ENCODE results near the gene CELF5. TPM values are rescaled to one million over a fixed set of nuclear protein-coding genes. Genes with fewer than 3 reads are reported as not detected.
A peak's percentile ranks its signal among the peaks of the same experiment; 100 is the strongest.

CELF5 gene
- total and polyA plus RNA-seq, 7 donors = 0.06 TPM; not detected in 6

GRCh38 chr19:3206216-3206953 is 18.1 kb upstream of the CELF5 start:
- TF ChIP-seq CTCF (IDR thresholded peaks at IDR 0.05) = no peak

GRCh38 chr19:3207461-3208242 is 16.8 kb upstream of the CELF5 start:
- no peak overlapping the region for H3K4me3 ChIP-seq
- ATAC-seq (no peak), DNase-seq (no peak)
- H3K36me3 ChIP-seq (ENCODE audit: insufficient read depth in 1 of 2, low read depth in 1 of 2) = peaks cover 0 to 51% of the 10 kb centered on the region in 2 donors
- H3K4me1 ChIP-seq = no peaks in the 10 kb centered on the region
- no peak for TF ChIP-seq CTCF (IDR thresholded peaks at IDR 0.05)
- no peak overlapping the region for H3K27ac ChIP-seq
- no peaks in the 10 kb centered on the region for H3K27me3 ChIP-seq (ENCODE audit: insufficient read depth in 3 of 3, low read length in 2 of 3)
- intact Hi-C loops (cut with DNase I) = no loop called here
- 87 to 92% (median 90%) methylated on average over 37 to 43 of the region's 43 CpGs for WGBS, 3 donors
- H3K9me3 ChIP-seq = no peaks in the 10 kb centered on the region

More at GRCh38 chr19:3206216-3206953, 18.1 kb upstream of the CELF5 start:
- DNase-seq (no peak), ATAC-seq (no peak)
- Histone ChIP-seq H3K4me3 (no peak overlapping the region), H3K4me1 (no peaks in the 10 kb centered on the region), H3K27ac (no peak overlapping the region), H3K27me3 (ENCODE audit: insufficient read depth in 3 of 3, low read length in 2 of 3) (no peaks in the 10 kb centered on the region), H3K36me3 (ENCODE audit: insufficient read depth in 1 of 2, low read depth in 1 of 2) (peaks cover 0 to 63% of the 10 kb centered on the region in 2 donors), H3K9me3 (no peaks in the 10 kb centered on the region)
- WGBS, 3 donors = 93 to 94% (median 93%) methylated on average over 28 of the region's 28 CpGs
- intact Hi-C loops (cut with DNase I) = no loop called here

GRCh38 chr19:3208317-3209207 is 15.9 kb upstream of the CELF5 start:
- Histone ChIP-seq H3K27me3 (ENCODE audit: insufficient read depth in 3 of 3, low read length in 2 of 3) (no peaks in the 10 kb centered on the region), H3K4me3 (no peak overlapping the region), H3K9me3 (no peaks in the 10 kb centered on the region), H3K36me3 (ENCODE audit: insufficient read depth in 1 of 2, low read depth in 1 of 2) (peaks cover 0 to 47% of the 10 kb centered on the region in 2 donors), H3K4me1 (no peaks in the 10 kb centered on the region), H3K27ac (no peak overlapping the region)
- 89 to 91% (median 90%) methylated on average over 32 to 33 of the region's 33 CpGs for WGBS, 3 donors
- no peak for TF ChIP-seq CTCF (IDR thresholded peaks at IDR 0.05)
- intact Hi-C loops (cut with DNase I) = no loop called here
- no peak for ATAC-seq
- no peak for DNase-seq

- no peaks in the 10 kb centered on the region for H3K27me3 ChIP-seq (ENCODE audit: insufficient read depth in 3 of 3, low read length in 2 of 3)
- H3K4me3 ChIP-seq = no peak overlapping the region
- 35 to 42% (median 36%) methylated on average over 18 to 20 of the region's 20 CpGs for WGBS, 3 donors
- no peaks in the 10 kb centered on the region for H3K9me3 ChIP-seq
- peaks cover 0 to 28% of the 10 kb centered on the region in 2 donors for H3K36me3 ChIP-seq (ENCODE audit: insufficient read depth in 1 of 2, low read depth in 1 of 2)
- DNase-seq (peak; percentile 56 to 77), ATAC-seq (peak in 3 of 4 donors; percentile 57 to 72 (median 64))
- no peaks in the 10 kb centered on the region for H3K4me1 ChIP-seq
- intact Hi-C loops (cut with DNase I) = no loop called here
- TF ChIP-seq CTCF (IDR thresholded peaks at IDR 0.05) = peak; percentile 16
- H3K27ac ChIP-seq = no peak overlapping the region
Observed at GRCh38 chr19:3210347-3211017, 14.0 kb upstream of the CELF5 start.

Measured in psoas muscle (tissue), 8 donors.